GM12878 (cell line): Measurements from ENCODE around the gene AGER. TPM values are rescaled to one million over a fixed set of nuclear protein-coding genes. Genes with fewer than 3 reads are reported as not detected.

Experiments
- ATAC-seq: fragments of 200-7000 bp; cut with Tn5 transposase; 3 replicates; pipeline ENCODE4 v1.9.1; 2020; ENCODE audit warnings: mild to moderate bottlenecking, moderate library complexity
- BruUV-seq: library from RNA; stranded (reverse); fragments of 400-500 nt; replicated peaks from 2 replicates; lab custom pipeline; 2021; lab: Mats Ljungman, UMichigan
- CTCF ChIA-PET: fragments of 300-600 bp; sonication (Branson Sonifier 250); formaldehyde crosslinking; extraction: SDS; loops from one replicate; lab custom pipeline; 2021; ENCODE audit warnings: inconsistent platforms; lab: Yijun Ruan, JAX
- POLR2A ChIA-PET: fragments of 350-600 bp; formaldehyde crosslinking; extraction: SDS; loops from one replicate; lab custom pipeline; 2021; ENCODE audit warnings: inconsistent platforms; lab: Charles Lee
- RAD21 ChIA-PET: fragments of 300-600 bp; sonication (Branson Sonifier 250); formaldehyde crosslinking; loops from one replicate; lab custom pipeline; 2023; ENCODE audit warnings: antibody characterized with exemption; ENCODE audit not compliant: unreplicated experiment; lab: Charles Lee
- SMC1A ChIA-PET: fragments of 300-600 bp; sonication (Branson Sonifier 250); formaldehyde crosslinking; loops from one replicate; lab custom pipeline; 2023; ENCODE audit not compliant: unreplicated experiment, uncharacterized antibody; lab: Charles Lee
- DNase-seq: peaks from one replicate; pipeline ENCODE4 v3.0.0-alpha.2; 2011; ENCODE audit warnings: low read depth, low spot score
- FAIRE-seq: peaks from 3 replicates; lab custom pipeline; 2011; peaks lifted over from hg19 to GRCh38; lab: Jason Lieb, UNC
- H2AFZ ChIP-seq: 2 replicates; pipeline ENCODE4 v1.6.0; 2011; ENCODE audit warnings: low read depth, low read length, control low read depth; ENCODE audit not compliant: control insufficient read depth
- H3K27ac ChIP-seq: 2 replicates; pipeline ENCODE4 v1.5.1; 2011; ENCODE audit warnings: control low read depth; ENCODE audit not compliant: control insufficient read depth, insufficient read depth
- H3K27me3 ChIP-seq, 2 experiments: replicated peaks in 1 of 2; 2 replicates each; pipeline versions ENCODE4 v1.6.0 to v1.6.1; 2011; ENCODE audit warnings: low read length in 1 of 2; ENCODE audit not compliant: control insufficient read depth in 2 of 2, insufficient read depth in 2 of 2
- H3K36me3 ChIP-seq, 2 experiments: 2 replicates each; pipeline ENCODE4 v1.5.1; 2011; ENCODE audit warnings: low read length in 1 of 2; ENCODE audit not compliant: control insufficient read depth in 2 of 2, insufficient read depth in 2 of 2
- H3K4me1 ChIP-seq: 2 replicates; pipeline ENCODE4 v1.6.1; 2011; ENCODE audit warnings: mild to moderate bottlenecking, low read length, moderate library complexity, mixed read lengths; ENCODE audit not compliant: control insufficient read depth, insufficient read depth
- H3K4me2 ChIP-seq: 2 replicates; pipeline ENCODE4 v1.6.0; 2011; ENCODE audit warnings: control low read depth; ENCODE audit not compliant: control insufficient read depth, insufficient read depth
- H3K4me3 ChIP-seq: fragments of 200-600 bp; sonication (generic); 2 replicates; pipeline ENCODE4 v1.5.1; 2016
- H3K79me2 ChIP-seq: 2 replicates; pipeline ENCODE4 v1.6.0; 2011; ENCODE audit warnings: low read length; ENCODE audit not compliant: control insufficient read depth, insufficient read depth
- H3K9ac ChIP-seq: 2 replicates; pipeline ENCODE4 v1.8.0; 2011; ENCODE audit warnings: low read length, control low read depth, mixed read lengths; ENCODE audit not compliant: control insufficient read depth, insufficient read depth
- H3K9me3 ChIP-seq: replicated peaks from 3 replicates; pipeline ENCODE4 v1.5.1; 2011; ENCODE audit warnings: mild to moderate bottlenecking, low read length; ENCODE audit not compliant: control insufficient read depth, insufficient read depth
- H4K20me1 ChIP-seq: 2 replicates; pipeline ENCODE4 v1.6.0; 2011; ENCODE audit not compliant: control insufficient read depth, insufficient read depth
- CBX5 ChIP-seq: sonication (generic); IDR thresholded peaks from 2 replicates; pipeline ENCODE4 v1.6.1; 2016; ENCODE audit warnings: low read depth, moderate library complexity, mild to moderate bottlenecking, inconsistent platforms
- CTCF ChIP-seq, 3 experiments: IDR thresholded peaks in 2 of 3; conservative IDR thresholded peaks in 1 of 3; 2 replicates each; pipeline ENCODE4 v1.5.1; 2011; ENCODE audit warnings: low read depth in 3 of 3, low read length in 3 of 3, mild to moderate bottlenecking in 3 of 3, control low read depth in 2 of 3, moderate library complexity in 2 of 3, inconsistent platforms in 1 of 3, mixed read lengths in 1 of 3; ENCODE audit not compliant: control insufficient read depth in 2 of 3, insufficient read depth in 1 of 3; ENCODE audit errors: extremely low read depth in 1 of 3
- ZNF622 ChIP-seq: fragments of 450-650 bp; IDR thresholded peaks from 2 replicates; pipeline ENCODE4 v1.6.1; 2017; ENCODE audit warnings: mild to moderate bottlenecking, inconsistent platforms
- WGBS: methylation state at CpG from one replicate; pipeline ENCODE4 v1.1.6; 2016; ENCODE audit warnings: low lambda C conversion rate; ENCODE audit not compliant: insufficient replicate concordance, insufficient coverage; ENCODE audit errors: missing lambda C conversion rate; 5-methylcytosine and 5-hydroxymethylcytosine counted together
- in situ Hi-C: fragments of 300-500 bp; cut with MboI; formaldehyde crosslinking; loops from 9 replicates; pipeline ENCODE4 v1.14.3; 2018; ENCODE audit warnings: mixed read lengths
- intact Hi-C: fragments of 100-400 bp; cut with micrococcal nuclease; formaldehyde crosslinking; loops from one replicate; pipeline ENCODE4 v1.14.2; 2022; ENCODE audit not compliant: unreplicated experiment
- polyA plus RNA-seq, 11 experiments: library from polyadenylated mRNA; depleted of rRNA in 4 of 11; unstranded in 6 of 11; stranded (reverse) in 5 of 11; fragments of >200 nt; fragmentation: Nextera tagmentation in 4 of 11; fragmentation: Illumina TruSeq in 1 of 11; extraction: Ambion mirVana in 4 of 11; extraction: Trizol in 1 of 11; gene quantifications; 1 replicate in 1 of 11; 2 replicates in 10 of 11; pipeline versions ENCODE4 v1.2.1 to v1.2.3, GENCODE V29; 2011 to 2016; ENCODE audit warnings: inconsistent platforms in 2 of 11, missing spikeins in 2 of 11, low read depth in 1 of 11
- total RNA-seq, 4 experiments: library from RNA; depleted of rRNA in 3 of 4; stranded (reverse); fragments of >200 nt in 3 of 4; fragmentation: Illumina TruSeq in 1 of 4; extraction: Trizol in 1 of 4; gene quantifications; 2 replicates each; pipeline versions ENCODE4 v1.2.1 to v1.2.3, GENCODE V29; 2013 to 2021

The AGER gene
- total and polyA plus RNA-seq, 10 of the 15 experiments (the other 5 are each of a cell fraction or from before 2014, with no cell fraction given): 1.1 to 18.2 (median 3.9) TPM

GRCh38 chr6:32168807-32169591 lies 15.1 kb downstream of the AGER start:
- DNase-seq (no peak), FAIRE-seq (no peak), ATAC-seq (no peak)
- Histone ChIP-seq H3K9ac (no peak overlapping the region), H3K9me3 (no peaks in the 10 kb centered on the region), H3K4me2 (no peak overlapping the region), H3K4me1 (no peaks in the 10 kb centered on the region), H2AFZ (no peak overlapping the region), H3K4me3 (no peak overlapping the region), H3K27me3 (no peaks in the 10 kb centered on the region), H3K36me3 (peaks cover 0 to 3% of the 10 kb centered on the region in 2 experiments; a peak in 1 of 4 replicates), H4K20me1 (no peaks in the 10 kb centered on the region), H3K27ac (no peak overlapping the region), H3K79me2 (no peaks in the 10 kb centered on the region)
- ChIA-PET CTCF (interaction anchor here (1.6 kb wide), 1 partner anchor 10 kb away, joined by 4 read pairs; no protein-coding TSS in a partner anchor), RAD21 (no interaction called here), POLR2A (no interaction called here), SMC1A (no interaction called here)
- 86% methylated on average over 11 of the region's 11 CpGs for WGBS
- intact Hi-C loops (no loop called here), in situ Hi-C loops (no loop called here)
- TF ChIP-seq CTCF (IDR thresholded peaks at IDR 0.05 in 2 of 3, conservative IDR thresholded peaks at IDR 0.05 in 1 of 3; ENCODE audit: control insufficient read depth in 2 of 3, extremely low read depth in 1 of 3, insufficient read depth in 1 of 3, low read depth in 3 of 3, low read length in 3 of 3) (peak in 1 of 3 experiments; percentile 3; a peak in 1 of 6 replicates), ZNF622 (no peak)
- BruUV-seq: no TSS peak

- no peak overlapping the region for H3K4me3 ChIP-seq
- H2AFZ ChIP-seq: no peak overlapping the region
- no peaks in the 10 kb centered on the region; the same call in 1 of the 2 replicates for H4K20me1 ChIP-seq
- TSS peak; percentile 73 for BruUV-seq
- TF ChIP-seq CBX5: no peak
- TF ChIP-seq, all 136 proteins: peak for 0
- ChIA-PET RAD21 (no interaction called here), SMC1A (no interaction called here), POLR2A (no interaction called here), CTCF (no interaction called here)
- Histone ChIP-seq H3K4me2 (no peak overlapping the region), H3K9me3 (no peaks in the 10 kb centered on the region), H3K4me1 (no peaks in the 10 kb centered on the region), H3K79me2 (no peaks in the 10 kb centered on the region), H3K27ac (no peak overlapping the region), H3K27me3 (no peaks in the 10 kb centered on the region), H3K36me3 (peaks cover 0 to 3% of the 10 kb centered on the region in 2 experiments; a peak in 1 of 4 replicates), H3K9ac (no peak overlapping the region)
- WGBS: 26% methylated on average over 2 of the region's 2 CpGs
- in situ Hi-C loops (no loop called here), intact Hi-C loops (no loop called here)
- DNase-seq: no peak
- ATAC-seq: no peak
- no peak for FAIRE-seq
These were observed 15.7 kb downstream of the AGER start for GRCh38 chr6:32168350-32168749.
